Naive thymus-derived CD8-positive, alpha-beta T cell (primary cell): ENCODE data around the gene TMC5. TPM values are rescaled to one million over a fixed set of nuclear protein-coding genes. Genes with fewer than 3 reads are reported as not detected.
A peak's percentile ranks its signal among the peaks of the same experiment; 100 is the strongest.
"Not testable (repeated sequence)": the region's sequence is repeated elsewhere in the genome, so short reads cannot be mapped to it uniquely, and the experiment has no call there.

Source experiments
- ATAC-seq, 2 donors: fragments of 150-1000 bp; cut with Tn5 transposase in 1 of 2; sonication (Bioruptor Pico), chemical (Tn5 transposase) in 1 of 2; 1 replicate in 1 of 2; 2 replicates in 1 of 2; pipeline ENCODE4 v1.10.0; 2021; ENCODE audit warnings: mild to moderate bottlenecking in 2 of 2, moderate library complexity in 2 of 2
- POLR2A ChIA-PET: fragments of 350-600 bp; sonication (Branson Sonifier 250); formaldehyde crosslinking; loops from one replicate; lab custom pipeline; 2021; ENCODE audit warnings: antibody characterized with exemption; lab: Charles Lee
- DNase-seq, 10 donors: peaks; one replicate each; pipeline versions ENCODE4 v3.0.0 to v3.0.0-alpha.2; 2020 to 2022
- H3K27ac Mint-ChIP-seq, 10 donors: one replicate each; pipeline ENCODE4 v1.8.0; 2020 to 2022; ENCODE audit warnings: mild to moderate bottlenecking in 10 of 10, mixed read lengths in 10 of 10, moderate library complexity in 4 of 10, inconsistent platforms in 1 of 10
- H3K27me3 Mint-ChIP-seq, 5 donors: one replicate each; pipeline ENCODE4 v1.8.0; 2021 to 2022; ENCODE audit warnings: mixed read lengths in 5 of 5
- H3K36me3 Mint-ChIP-seq, 3 donors: one replicate each; pipeline ENCODE4 v1.8.0; 2020 to 2022; ENCODE audit warnings: mixed read lengths in 3 of 3, mild to moderate bottlenecking in 2 of 3, inconsistent platforms in 1 of 3
- H3K4me1 Mint-ChIP-seq, 4 donors: one replicate each; pipeline ENCODE4 v1.8.0; 2021 to 2022; ENCODE audit warnings: mixed read lengths in 4 of 4
- H3K4me3 Mint-ChIP-seq, 10 donors: one replicate each; pipeline ENCODE4 v1.8.0; 2020 to 2022; ENCODE audit warnings: mild to moderate bottlenecking in 10 of 10, mixed read lengths in 10 of 10, moderate library complexity in 6 of 10, inconsistent platforms in 1 of 10
- H3K9me3 Mint-ChIP-seq, 9 donors: one replicate each; pipeline ENCODE4 v1.8.0; 2020 to 2022; ENCODE audit warnings: mixed read lengths in 9 of 9, mild to moderate bottlenecking in 3 of 9, inconsistent platforms in 1 of 9, moderate library complexity in 1 of 9
- polyA plus RNA-seq, 3 donors: library from polyadenylated mRNA; unstranded; fragments of 300-500 nt; fragmentation: Illumina TruSeq; gene quantifications; one replicate each; pipeline ENCODE4 v1.2.3, GENCODE V29; 2021
- total RNA-seq, 8 experiments: library from RNA in 2 of 8; stranded (reverse) in 2 of 8; gene quantifications; one replicate each; pipeline ENCODE4 v1.2.3 and lab custom pipeline; 2021 to 2026

Gene TMC5
- total and polyA plus RNA-seq, 5 experiments from 2014 or later: not detected

GRCh38 chr16:19540241-19540970 lies 122.7 kb downstream of the TMC5 start:
- Mint-ChIP-seq H3K36me3 (peaks cover 7 to 72% (median 40%) of the 10 kb centered on the region in 3 donors), H3K9me3 (peaks cover 0 to 2% (median 0%) of the 10 kb centered on the region in 9 donors), H3K4me1 (no peaks in the 10 kb centered on the region), H3K4me3 (no peak overlapping the region), H3K27ac (no peak overlapping the region), H3K27me3 (no peaks in the 10 kb centered on the region)
- no peak for ATAC-seq
- DNase-seq: no peak
- POLR2A ChIA-PET: interaction anchor here (1.3 kb wide), 1 partner anchor 17 kb away, joined by 3 read pairs; the partner anchor contains the start of gene CCP110

GRCh38 chr16:19542138-19542821 lies 124.6 kb downstream of the TMC5 start:
- Mint-ChIP-seq H3K36me3 (peaks cover 7 to 62% (median 35%) of the 10 kb centered on the region in 3 donors), H3K27ac (peak overlapping the region in 1 of 10 donors; percentile 41), H3K9me3 (peaks cover 0 to 2% (median 0%) of the 10 kb centered on the region in 9 donors), H3K27me3 (no peaks in the 10 kb centered on the region), H3K4me1 (no peaks in the 10 kb centered on the region), H3K4me3 (no peak overlapping the region)
- POLR2A ChIA-PET: no interaction called here
- ATAC-seq: no peak
- no peak for DNase-seq

GRCh38 chr16:19543278-19543996 lies 125.8 kb downstream of the TMC5 start:
- H3K9me3 Mint-ChIP-seq, H3K27ac Mint-ChIP-seq, H3K4me1 Mint-ChIP-seq, H3K4me3 Mint-ChIP-seq, POLR2A ChIA-PET, ATAC-seq, DNase-seq, H3K27me3 Mint-ChIP-seq: not testable (repeated sequence)
- peaks cover 7 to 64% (median 33%) of the 10 kb centered on the region in 3 donors for H3K36me3 Mint-ChIP-seq

- POLR2A ChIA-PET: no interaction called here
- peaks cover 7 to 49% (median 18%) of the 10 kb centered on the region in 3 donors for H3K36me3 Mint-ChIP-seq
- no peak overlapping the region for H3K27ac Mint-ChIP-seq
- H3K9me3 Mint-ChIP-seq: peaks cover 0 to 2% (median 0%) of the 10 kb centered on the region in 9 donors
- DNase-seq (no peak), ATAC-seq (no peak)
- H3K4me1 Mint-ChIP-seq: no peaks in the 10 kb centered on the region
- H3K27me3 Mint-ChIP-seq: no peaks in the 10 kb centered on the region
- no peak overlapping the region for H3K4me3 Mint-ChIP-seq
These were observed 130.5 kb downstream of the TMC5 start for GRCh38 chr16:19548144-19548543.

Other genes starting within 250 kb of the TMC5 start
- under 1 TPM; 0.52 to 0.62 TPM for gene SYT17, start 249.6 kb upstream of the TMC5 start, total RNA-seq
- not detected for gene SYT17, start 249.6 kb upstream of the TMC5 start, polyA plus RNA-seq
- gene CLEC19A, start 132.2 kb upstream of the TMC5 start, total RNA-seq: not detected
- gene CLEC19A, start 132.2 kb upstream of the TMC5 start, polyA plus RNA-seq: not detected
- 10 to 100 TPM; 20.9 to 22.7 TPM for gene GDE1, start 104.2 kb downstream of the TMC5 start, total RNA-seq
- 10 to 100 TPM; 25.4 to 27.4 (median 27.0) TPM for gene GDE1, start 104.2 kb downstream of the TMC5 start, polyA plus RNA-seq
- 10 to 100 TPM; 17.4 to 20.5 TPM for gene CCP110, start 106.1 kb downstream of the TMC5 start, total RNA-seq
- gene CCP110, start 106.1 kb downstream of the TMC5 start, polyA plus RNA-seq: 10 to 100 TPM in 1 of 3 donors, 1 to 10 TPM in 2; 7.5 to 11.3 (median 8.2) TPM
- gene VPS35L, start 137.8 kb downstream of the TMC5 start, total RNA-seq: 10 to 100 TPM; 45.6 to 47.8 TPM
- 10 to 100 TPM; 41.6 to 53.7 (median 44.6) TPM for gene VPS35L, start 137.8 kb downstream of the TMC5 start, polyA plus RNA-seq